C4-2B (cell line): Measurements from ENCODE around the gene BMAL1.

Experiments used
- CTCF ChIP-seq: fragments of 450-650 bp; conservative IDR thresholded peaks from 2 replicates; pipeline ENCODE4 v1.5.1; 2017; ENCODE audit warnings: mild to moderate bottlenecking
- ZFX ChIP-seq: fragments of 450-650 bp; IDR thresholded peaks from 2 replicates; pipeline ENCODE4 v1.6.1; 2017

GRCh38 chr11:13429288-13429687 is 151.7 kb downstream of the BMAL1 start:
- no peak for TF ChIP-seq CTCF
- no peak for TF ChIP-seq ZFX
